Measurements from ENCODE around the gene SCFD2. TPM values are rescaled to one million over a fixed set of nuclear protein-coding genes. Genes with fewer than 3 reads are reported as not detected.

The SCFD2 gene
- total and polyA plus RNA-seq, 2 of the 8 experiments (the other 6 are each of a cell fraction or from before 2014, with no cell fraction given), result 6.2 to 10.2 TPM

GRCh38 chr4:53174823-53175222, 191.0 kb downstream of the SCFD2 start:
- FAIRE-seq (no peak), DNase-seq (ENCODE audit: low read depth in 1 of 2, low spot score in 2 of 2) (no peak)
- Histone ChIP-seq H2BK120ac (replicated peaks; ENCODE audit: low read depth, low read length) (no peak overlapping the region), H3K9ac (replicated peaks in 1 of 4; ENCODE audit: extremely low read depth in 1 of 4, low read depth in 3 of 4, low read length in 3 of 4) (no peak overlapping the region), H3K9me3 (ENCODE audit: insufficient read depth in 2 of 2, low read depth in 1 of 2, low read length in 1 of 2) (peaks cover 12 to 14% of the 10 kb centered on the region in 2 experiments; a peak in 3 of 4 replicates), H2BK20ac (ENCODE audit: low read length) (no peak overlapping the region), H3K14ac (ENCODE audit: insufficient read length) (no peak overlapping the region), H3K4me3 (ENCODE audit: extremely low read depth in 1 of 4, insufficient read depth in 2 of 4, low read depth in 3 of 4, low read length in 4 of 4) (no peak overlapping the region), H3K27ac (ENCODE audit: low read depth, low read length) (no peak overlapping the region), H4K91ac (replicated peaks; ENCODE audit: insufficient read length, low read length) (no peak overlapping the region), H3K4me1 (replicated peaks in 1 of 4; ENCODE audit: control insufficient read depth in 3 of 4, insufficient read depth in 4 of 4, low read length in 3 of 4) (no peaks in the 10 kb centered on the region), H3K23ac (ENCODE audit: insufficient read length) (no peak overlapping the region), H4K5ac (ENCODE audit: insufficient read length, low read depth, low read length) (no peak overlapping the region), H2BK5ac (ENCODE audit: low read depth, low read length) (no peak overlapping the region), H3K79me1 (ENCODE audit: low read depth, low read length) (no peaks in the 10 kb centered on the region), H3K4ac (replicated peaks; ENCODE audit: insufficient read length, low read depth, low read length) (no peak overlapping the region), H2BK15ac (ENCODE audit: low read length) (no peak overlapping the region), H3K36me3 (ENCODE audit: control insufficient read depth in 2 of 4, insufficient read depth in 4 of 4, low read length in 3 of 4) (no peaks in the 10 kb centered on the region), H3K4me2 (ENCODE audit: insufficient read depth in 1 of 2, low read depth in 2 of 2, low read length in 2 of 2) (no peak overlapping the region), H3K18ac (ENCODE audit: extremely low read depth, low read length) (no peak overlapping the region), H3K23me2 (ENCODE audit: low read depth, low read length) (no peaks in the 10 kb centered on the region), H4K8ac (ENCODE audit: extremely low read depth, insufficient read depth, low read length) (no peak overlapping the region), H3K27me3 (replicated peaks in 1 of 4; ENCODE audit: control insufficient read depth in 3 of 4, extremely low read depth in 1 of 4, insufficient read depth in 3 of 4, low read length in 3 of 4) (no peaks in the 10 kb centered on the region), H2BK12ac (ENCODE audit: low read depth, low read length) (no peak overlapping the region), H2AFZ (ENCODE audit: low read length) (no peak overlapping the region), H3K56ac (replicated peaks; ENCODE audit: insufficient read length, low read depth, low read length) (no peak overlapping the region), H4K20me1 (replicated peaks in 1 of 2; ENCODE audit: control insufficient read depth in 1 of 2, insufficient read depth in 2 of 2, low read length in 2 of 2) (no peaks in the 10 kb centered on the region), H3K79me2 (ENCODE audit: control insufficient read depth in 1 of 2, insufficient read depth in 2 of 2, low read length in 2 of 2) (no peaks in the 10 kb centered on the region), H2AK5ac (ENCODE audit: low read depth, low read length) (no peak overlapping the region)
- ChIA-PET POLR2A (ENCODE audit: partially characterized antibody) (no interaction called here), CTCF (ENCODE audit: partially characterized antibody) (no interaction called here)
- 96% methylated on average over 3 of the region's 3 CpGs; no CpG with 5 or more reads in 1 of the 2 experiments for WGBS, 2 experiments (ENCODE audit: extremely low coverage in 1 of 2, insufficient coverage in 1 of 2, insufficient read length in 1 of 2, insufficient replicate concordance in 2 of 2, low coverage in 1 of 2, low lambda C conversion rate in 2 of 2, missing lambda C conversion rate in 1 of 2)
- TF ChIP-seq SIRT6 (IDR thresholded peaks at IDR 0.05; ENCODE audit: low read length) (no peak), MAFK (IDR thresholded peaks at IDR 0.05; ENCODE audit: low read depth, low read length) (peak; percentile 32; the same call in 1 of the 2 replicates)

Data from H1 (cell line).